ENCODE data around the gene HOXB1. TPM values are rescaled to one million over a fixed set of nuclear protein-coding genes. Genes with fewer than 3 reads are reported as not detected.

The HOXB1 gene
- total and polyA plus RNA-seq, 2 experiments from 2014 or later, result not detected

GRCh38 chr17:48542698-48543106 is 11.9 kb upstream of the HOXB1 start:
- Histone ChIP-seq H2AFZ (no peak overlapping the region), H3K4me3 (peak overlapping the region; percentile 95), H3K9me3 (ENCODE audit: low read depth) (no peaks in the 10 kb centered on the region), H3K9ac (peak overlapping the region; percentile 99), H3K27me3 (replicated peaks; ENCODE audit: insufficient read depth) (no peaks in the 10 kb centered on the region), H3K79me2 (ENCODE audit: insufficient read depth) (peaks cover 69% of the 10 kb centered on the region), H3K4me1 (ENCODE audit: insufficient read depth) (peaks cover 48% of the 10 kb centered on the region), H3K36me3 (ENCODE audit: low read depth) (no peaks in the 10 kb centered on the region), H4K20me1 (ENCODE audit: insufficient read depth) (no peaks in the 10 kb centered on the region), H3K4me2 (ENCODE audit: unreplicated experiment) (peak overlapping the region; percentile 93), H3K27ac (peak overlapping the region; percentile 96), H3K9me2 (ENCODE audit: insufficient read depth) (no peaks in the 10 kb centered on the region), H3F3A (ENCODE audit: insufficient read depth) (peaks cover 53% of the 10 kb centered on the region)
- no peak for DNase-seq
- 0 to 1% methylated on average over 12 of the region's 12 CpGs for whole genome bisulfite sequencing, 2 experiments (ENCODE audit: low coverage in 1 of 2, low lambda C conversion rate in 2 of 2, missing lambda C conversion rate in 2 of 2)
- in situ Hi-C loops (cut with MboI), result no loop called here
- peak; percentile 22; the same call in 1 of the 2 replicates for TF ChIP-seq EZH2phosphoT487 (IDR thresholded peaks at IDR 0.05; ENCODE audit: insufficient read depth, low read depth)
- TF ChIP-seq EZH2 (IDR thresholded peaks at IDR 0.05; ENCODE audit: insufficient read depth, poor library complexity, severe bottlenecking), result no peak

DNA sequence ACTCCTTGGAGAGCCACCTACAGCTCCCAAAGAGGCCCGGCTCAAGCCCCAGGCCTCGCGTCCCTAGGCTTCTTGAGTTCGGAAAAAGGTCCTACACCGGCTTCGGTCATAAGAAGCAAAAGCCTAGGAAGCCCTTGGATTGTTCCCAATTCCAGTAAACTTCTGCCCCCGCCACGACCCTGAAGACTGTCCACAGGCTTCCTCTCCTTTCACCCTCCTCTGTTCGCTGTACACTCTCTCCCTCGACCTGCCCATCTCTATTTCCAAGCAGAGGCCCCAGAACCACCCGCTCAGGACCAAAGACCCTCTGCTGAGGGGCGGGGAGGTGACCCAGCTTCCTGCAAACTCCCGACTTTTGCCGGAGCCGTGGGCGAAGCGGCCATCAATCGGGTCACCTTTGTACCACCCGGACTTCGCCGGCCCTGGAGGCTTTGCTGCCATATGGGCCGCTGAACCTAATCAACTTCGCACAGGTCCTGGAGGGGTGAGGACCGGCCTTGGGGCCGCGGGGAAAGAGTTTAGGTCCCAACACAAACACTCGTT is 11.4 kb upstream of the HOXB1 start:
- TF ChIP-seq EZH2 (IDR thresholded peaks at IDR 0.05; ENCODE audit: insufficient read depth, poor library complexity, severe bottlenecking) (no peak), EZH2phosphoT487 (IDR thresholded peaks at IDR 0.05; ENCODE audit: insufficient read depth, low read depth) (no peak)
- WGBS, 2 experiments (ENCODE audit: low coverage in 1 of 2, low lambda C conversion rate in 2 of 2, missing lambda C conversion rate in 2 of 2), result 2% methylated on average over 27 of the region's 27 CpGs
- Histone ChIP-seq H3K27me3 (replicated peaks; ENCODE audit: insufficient read depth) (no peaks in the 10 kb centered on the region), H2AFZ (peak overlapping the region; percentile 83), H3K9me3 (ENCODE audit: low read depth) (no peaks in the 10 kb centered on the region), H3K9ac (peak overlapping the region; percentile 99), H3F3A (ENCODE audit: insufficient read depth) (peaks cover 47% of the 10 kb centered on the region), H3K9me2 (ENCODE audit: insufficient read depth) (no peaks in the 10 kb centered on the region), H3K27ac (peak overlapping the region; percentile 96), H3K4me1 (ENCODE audit: insufficient read depth) (peaks cover 43% of the 10 kb centered on the region), H3K36me3 (ENCODE audit: low read depth) (no peaks in the 10 kb centered on the region), H3K79me2 (ENCODE audit: insufficient read depth) (peaks cover 69% of the 10 kb centered on the region), H4K20me1 (ENCODE audit: insufficient read depth) (no peaks in the 10 kb centered on the region), H3K4me3 (peak overlapping the region; percentile 95), H3K4me2 (ENCODE audit: unreplicated experiment) (peak overlapping the region; percentile 93)
- DNase-seq, result peak; percentile 63
- in situ Hi-C loops (cut with MboI), result no loop called here

GRCh38 chr17:48541577-48542113 is 10.8 kb upstream of the HOXB1 start:
- no peaks in the 10 kb centered on the region for H3K27me3 ChIP-seq (replicated peaks; ENCODE audit: insufficient read depth)
- H3K4me2 ChIP-seq (ENCODE audit: unreplicated experiment), result peak overlapping the region; percentile 93
- 0 to 3% methylated on average over 25 to 36 of the region's 36 CpGs for WGBS, 2 experiments (ENCODE audit: low coverage in 1 of 2, low lambda C conversion rate in 2 of 2, missing lambda C conversion rate in 2 of 2)
- no peaks in the 10 kb centered on the region for H3K9me3 ChIP-seq (ENCODE audit: low read depth)
- no peaks in the 10 kb centered on the region for H3K36me3 ChIP-seq (ENCODE audit: low read depth)
- no peaks in the 10 kb centered on the region for H4K20me1 ChIP-seq (ENCODE audit: insufficient read depth)
- H2AFZ ChIP-seq, result peak overlapping the region; percentile 83
- peaks cover 42% of the 10 kb centered on the region for H3F3A ChIP-seq (ENCODE audit: insufficient read depth)
- peaks cover 69% of the 10 kb centered on the region for H3K79me2 ChIP-seq (ENCODE audit: insufficient read depth)
- H3K9ac ChIP-seq, result peak overlapping the region; percentile 99
- in situ Hi-C loops (cut with MboI), result no loop called here
- DNase-seq, result peak; percentile 88
- peak overlapping the region; percentile 95 for H3K4me3 ChIP-seq
- peak overlapping the region; percentile 96 for H3K27ac ChIP-seq
- H3K9me2 ChIP-seq (ENCODE audit: insufficient read depth), result no peaks in the 10 kb centered on the region
- TF ChIP-seq EZH2phosphoT487 (IDR thresholded peaks at IDR 0.05; ENCODE audit: insufficient read depth, low read depth), result no peak
- no peak for TF ChIP-seq EZH2 (IDR thresholded peaks at IDR 0.05; ENCODE audit: insufficient read depth, poor library complexity, severe bottlenecking)
- H3K4me1 ChIP-seq (ENCODE audit: insufficient read depth), result peaks cover 40% of the 10 kb centered on the region

DNA sequence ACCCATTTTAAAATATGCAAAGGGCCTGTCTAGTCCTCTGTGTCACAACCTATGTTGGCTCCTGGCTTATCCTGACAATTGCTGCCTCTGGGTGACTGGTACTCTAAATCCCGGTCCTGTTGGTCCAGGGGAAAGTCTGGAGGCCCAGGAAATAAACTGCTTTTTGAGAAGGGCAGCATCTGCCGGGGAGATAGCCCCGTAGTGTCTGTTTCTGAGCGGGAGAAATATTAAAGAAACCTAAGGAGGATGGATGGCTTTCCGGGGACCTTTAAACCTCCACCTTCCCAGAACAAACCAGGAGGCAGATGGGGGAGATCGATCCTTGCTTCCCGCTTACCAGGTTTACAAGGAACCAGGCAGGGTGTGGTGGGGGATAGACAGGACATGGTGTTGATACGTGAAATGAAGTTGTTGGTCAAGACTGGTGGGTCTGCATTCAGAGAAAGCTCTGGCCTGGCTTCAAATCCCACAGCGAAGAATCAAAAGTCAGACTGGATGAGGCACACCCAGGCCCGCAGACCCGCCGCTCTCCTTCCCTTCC is 10.3 kb upstream of the HOXB1 start:
- no peaks in the 10 kb centered on the region for H3K27me3 ChIP-seq (replicated peaks; ENCODE audit: insufficient read depth)
- H3K4me1 ChIP-seq (ENCODE audit: insufficient read depth), result peaks cover 36% of the 10 kb centered on the region
- H3K36me3 ChIP-seq (ENCODE audit: low read depth), result no peaks in the 10 kb centered on the region
- H3K9ac ChIP-seq, result peak overlapping the region; percentile 99
- WGBS, 2 experiments (ENCODE audit: low coverage in 1 of 2, low lambda C conversion rate in 2 of 2, missing lambda C conversion rate in 2 of 2), result 33 to 39% methylated on average over 11 to 12 of the region's 12 CpGs
- H3K27ac ChIP-seq, result peak overlapping the region; percentile 96
- H3K4me3 ChIP-seq, result peak overlapping the region; percentile 95
- no peaks in the 10 kb centered on the region for H4K20me1 ChIP-seq (ENCODE audit: insufficient read depth)
- H3K4me2 ChIP-seq (ENCODE audit: unreplicated experiment), result peak overlapping the region; percentile 93
- peaks cover 37% of the 10 kb centered on the region for H3F3A ChIP-seq (ENCODE audit: insufficient read depth)
- DNase-seq, result peak; percentile 37
- H3K79me2 ChIP-seq (ENCODE audit: insufficient read depth), result peaks cover 68% of the 10 kb centered on the region
- TF ChIP-seq EZH2 (IDR thresholded peaks at IDR 0.05; ENCODE audit: insufficient read depth, poor library complexity, severe bottlenecking) (no peak), EZH2phosphoT487 (IDR thresholded peaks at IDR 0.05; ENCODE audit: insufficient read depth, low read depth) (no peak)
- H3K9me3 ChIP-seq (ENCODE audit: low read depth), result no peaks in the 10 kb centered on the region
- in situ Hi-C loops (cut with MboI), result no loop called here
- H2AFZ ChIP-seq, result peak overlapping the region; percentile 83
- H3K9me2 ChIP-seq (ENCODE audit: insufficient read depth), result no peaks in the 10 kb centered on the region
